HL-60/S4 treated with retinoic acid at 250 ng/mL for 4 days and 3 days (cell line): ENCODE measurements around the gene RRP1B.
"Not testable (repeated sequence)": the region's sequence is repeated elsewhere in the genome, so short reads cannot be mapped to it uniquely, and the experiment has no call there.

Experiments used
- in situ Hi-C: fragments of 300-500 bp; cut with MboI; formaldehyde crosslinking; loops from 2 replicates; pipeline ENCODE4 v1.7.0; 2022; ENCODE audit warnings: low sequenced_read_pairs

The RRP1B gene

GRCh38 chr21:43659136-43660000 lies at the start of gene RRP1B, which contains the start of gene HSF2BP:
Gene RRP1B (plus strand): TSS chr21:43659560. CDS start chr21:43659665, 105 bp downstream.
Gene HSF2BP (minus strand): TSS chr21:43659488. CDS start chr21:43658096, 1,392 bp downstream.
- in situ Hi-C loops: no loop called here

- in situ Hi-C loops: no loop called here
Measured at GRCh38 chr21:43611598-43612369, 47.6 kb upstream of the RRP1B start.

GRCh38 chr21:43613755-43614638 lies 45.4 kb upstream of the RRP1B start:
- in situ Hi-C loops: no loop called here

GRCh38 chr21:43614839-43615238 lies 44.5 kb upstream of the RRP1B start:
- in situ Hi-C loops: no loop called here

- in situ Hi-C loops: not testable (repeated sequence)
Measured at GRCh38 chr21:43616861-43617260, 42.5 kb upstream of the RRP1B start.

GRCh38 chr21:43618940-43619339 lies 40.4 kb upstream of the RRP1B start:
- in situ Hi-C loops: no loop called here

GRCh38 chr21:43619344-43619743 lies 40.0 kb upstream of the RRP1B start:
- in situ Hi-C loops: no loop called here

- in situ Hi-C loops: no loop called here
Measured at GRCh38 chr21:43619856-43620255, 39.5 kb upstream of the RRP1B start.

- in situ Hi-C loops: no loop called here
Measured at GRCh38 chr21:43622796-43623195, 36.6 kb upstream of the RRP1B start.

GRCh38 chr21:43623588-43623987 lies 35.8 kb upstream of the RRP1B start:
- in situ Hi-C loops: no loop called here

GRCh38 chr21:43624339-43624738 lies 35.0 kb upstream of the RRP1B start:
- in situ Hi-C loops: no loop called here

GRCh38 chr21:43626390-43626789 lies 33.0 kb upstream of the RRP1B start:
- in situ Hi-C loops: no loop called here

- in situ Hi-C loops: no loop called here
Measured at GRCh38 chr21:43627527-43627926, 31.8 kb upstream of the RRP1B start.

GRCh38 chr21:43631411-43632107 lies 27.8 kb upstream of the RRP1B start:
- in situ Hi-C loops: no loop called here

- in situ Hi-C loops: no loop called here
Measured at GRCh38 chr21:43632373-43632905, 26.9 kb upstream of the RRP1B start.

GRCh38 chr21:43634618-43635017 lies 24.7 kb upstream of the RRP1B start:
- in situ Hi-C loops: no loop called here

GRCh38 chr21:43635436-43635835 lies 23.9 kb upstream of the RRP1B start:
- in situ Hi-C loops: no loop called here

GRCh38 chr21:43637530-43638158 lies 21.7 kb upstream of the RRP1B start:
- in situ Hi-C loops: no loop called here
